ENCODE results near the gene PRKN. TPM values are rescaled to one million over a fixed set of nuclear protein-coding genes. Genes with fewer than 3 reads are reported as not detected.
A peak's percentile ranks its signal among the peaks of the same experiment; 100 is the strongest.

Gene PRKN
- total RNA-seq, 1 experiment from 2014 or later, result 2.0 TPM

- H4K8ac ChIP-seq (replicated peaks; ENCODE audit: insufficient read length, low read depth, low read length), result no peak overlapping the region
- Mint-ChIP-seq H3K9me3 (no peaks in the 10 kb centered on the region), H3K4me1 (peaks cover 12% of the 10 kb centered on the region in 2 experiments), H3K27me3 (ENCODE audit: low read depth) (no peaks in the 10 kb centered on the region), H3K27ac (no peak overlapping the region; a peak in 2 of 7 replicates), H3K36me3 (ENCODE audit: insufficient read depth in 1 of 3, low read depth in 3 of 3) (no peaks in the 10 kb centered on the region), H3K4me3 (no peak overlapping the region)
- no peak overlapping the region for H2BK20ac ChIP-seq (ENCODE audit: low read depth, low read length, poor library complexity, severe bottlenecking)
- no peak overlapping the region for H2BK12ac ChIP-seq (ENCODE audit: insufficient read length, low read depth, low read length)
- H3K4me1 ChIP-seq (ENCODE audit: insufficient read depth, low read length), result peaks cover 3% of the 10 kb centered on the region; the same call in 1 of the 2 replicates
- TF ChIP-seq, protein P1, sequence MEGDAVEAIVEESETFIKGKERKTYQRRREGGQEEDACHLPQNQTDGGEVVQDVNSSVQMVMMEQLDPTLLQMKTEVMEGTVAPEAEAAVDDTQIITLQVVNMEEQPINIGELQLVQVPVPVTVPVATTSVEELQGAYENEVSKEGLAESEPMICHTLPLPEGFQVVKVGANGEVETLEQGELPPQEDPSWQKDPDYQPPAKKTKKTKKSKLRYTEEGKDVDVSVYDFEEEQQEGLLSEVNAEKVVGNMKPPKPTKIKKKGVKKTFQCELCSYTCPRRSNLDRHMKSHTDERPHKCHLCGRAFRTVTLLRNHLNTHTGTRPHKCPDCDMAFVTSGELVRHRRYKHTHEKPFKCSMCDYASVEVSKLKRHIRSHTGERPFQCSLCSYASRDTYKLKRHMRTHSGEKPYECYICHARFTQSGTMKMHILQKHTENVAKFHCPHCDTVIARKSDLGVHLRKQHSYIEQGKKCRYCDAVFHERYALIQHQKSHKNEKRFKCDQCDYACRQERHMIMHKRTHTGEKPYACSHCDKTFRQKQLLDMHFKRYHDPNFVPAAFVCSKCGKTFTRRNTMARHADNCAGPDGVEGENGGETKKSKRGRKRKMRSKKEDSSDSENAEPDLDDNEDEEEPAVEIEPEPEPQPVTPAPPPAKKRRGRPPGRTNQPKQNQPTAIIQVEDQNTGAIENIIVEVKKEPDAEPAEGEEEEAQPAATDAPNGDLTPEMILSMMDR (conservative IDR thresholded peaks at IDR 0.05), result no peak
- no peaks in the 10 kb centered on the region for H3K23me2 ChIP-seq (ENCODE audit: insufficient read length, low read depth, low read length, poor library complexity, severe bottlenecking)
- H3K23ac ChIP-seq (ENCODE audit: insufficient read length, low read depth, low read length), result no peak overlapping the region
- H2AK5ac ChIP-seq (ENCODE audit: insufficient read length, low read length), result no peak overlapping the region
- no peak overlapping the region for H3K4me2 ChIP-seq (ENCODE audit: insufficient read depth, insufficient read length, low read length)
- H3K27ac ChIP-seq (ENCODE audit: insufficient read length, low read depth, low read length), result no peak overlapping the region
- H2AFZ ChIP-seq (ENCODE audit: low read length), result peak overlapping the region; percentile 32
- no peak overlapping the region for H3K9ac ChIP-seq (ENCODE audit: extremely low read depth, insufficient read length, low read length)
- H3K14ac ChIP-seq (ENCODE audit: insufficient read depth, low read length), result no peak overlapping the region
- no peaks in the 10 kb centered on the region for H3K9me3 ChIP-seq (ENCODE audit: control insufficient read depth, low read depth, low read length)
- H2BK15ac ChIP-seq (ENCODE audit: low read depth, low read length), result no peak overlapping the region
- H3T11ph ChIP-seq (ENCODE audit: low read length), result no peak overlapping the region
- no peak overlapping the region for H4K5ac ChIP-seq (ENCODE audit: insufficient read length, low read depth, low read length)
- no peak for DNase-seq
- H3K79me1 ChIP-seq (ENCODE audit: insufficient read depth, low read depth, low read length, poor library complexity, severe bottlenecking), result no peaks in the 10 kb centered on the region
- no peaks in the 10 kb centered on the region for H3K27me3 ChIP-seq (ENCODE audit: insufficient read depth, low read length)
- H3K18ac ChIP-seq (ENCODE audit: insufficient read length, low read depth, low read length), result no peak overlapping the region
- H2BK120ac ChIP-seq (ENCODE audit: low read depth, low read length, poor library complexity, severe bottlenecking), result no peak overlapping the region
- H3K79me2 ChIP-seq (ENCODE audit: insufficient read depth, low read length), result no peaks in the 10 kb centered on the region
- H4K91ac ChIP-seq (ENCODE audit: insufficient read length, low read depth, low read length), result no peak overlapping the region
- H2BK5ac ChIP-seq (ENCODE audit: insufficient read length, low read length), result no peak overlapping the region
- H4K20me1 ChIP-seq (ENCODE audit: control insufficient read depth, insufficient read depth, insufficient read length), result no peaks in the 10 kb centered on the region
- H3K4ac ChIP-seq (ENCODE audit: low read depth, low read length), result no peak overlapping the region
- WGBS (ENCODE audit: extremely low coverage, insufficient read length, low lambda C conversion rate), result no CpG with 5 or more reads among the region's 8 CpGs
- no peak overlapping the region for H3K56ac ChIP-seq (ENCODE audit: insufficient read length, low read depth, low read length)
These were observed 188.9 kb downstream of the PRKN start for GRCh38 chr6:162538643-162539064.
